Measurements from ENCODE around the gene MAN1A1. TPM values are rescaled to one million over a fixed set of nuclear protein-coding genes. Genes with fewer than 3 reads are reported as not detected.

Gene MAN1A1
- total RNA-seq, 1 donor, result 79.6 TPM

- Histone ChIP-seq H4K20me1 (ENCODE audit: insufficient read depth, low read length) (no peaks in the 10 kb centered on the region), H2AFZ (ENCODE audit: low read length) (no peak overlapping the region), H3K4me1 (ENCODE audit: insufficient read depth, low read length) (no peaks in the 10 kb centered on the region), H3K79me2 (ENCODE audit: insufficient read depth, low read length) (no peaks in the 10 kb centered on the region), H3K9me3 (ENCODE audit: low read depth, low read length) (no peaks in the 10 kb centered on the region), H3K27ac (ENCODE audit: low read depth, low read length) (no peak overlapping the region), H3K27me3 (ENCODE audit: insufficient read depth, low read length) (no peaks in the 10 kb centered on the region), H3K4me2 (ENCODE audit: insufficient read depth, low read length) (no peak overlapping the region), H3K36me3 (ENCODE audit: insufficient read depth, low read length) (no peaks in the 10 kb centered on the region), H3K4me3 (ENCODE audit: insufficient read depth, low read length) (no peak overlapping the region)
- DNase-seq (ENCODE audit: insufficient read length, low spot score, missing footprints), result no peak
- no peak for TF ChIP-seq CTCF (IDR thresholded peaks at IDR 0.05; ENCODE audit: extremely low read depth, low read depth, low read length)
Measured at GRCh38 chr6:119195848-119196247, 153.7 kb downstream of the MAN1A1 start.

- no peak overlapping the region for H3K4me3 ChIP-seq (ENCODE audit: insufficient read depth, low read length)
- H4K20me1 ChIP-seq (ENCODE audit: insufficient read depth, low read length), result no peaks in the 10 kb centered on the region
- H3K79me2 ChIP-seq (ENCODE audit: insufficient read depth, low read length), result no peaks in the 10 kb centered on the region
- no peaks in the 10 kb centered on the region for H3K27me3 ChIP-seq (ENCODE audit: insufficient read depth, low read length)
- H3K4me1 ChIP-seq (ENCODE audit: insufficient read depth, low read length), result no peaks in the 10 kb centered on the region
- H2AFZ ChIP-seq (ENCODE audit: low read length), result no peak overlapping the region
- H3K36me3 ChIP-seq (ENCODE audit: insufficient read depth, low read length), result no peaks in the 10 kb centered on the region
- H3K27ac ChIP-seq (ENCODE audit: low read depth, low read length), result no peak overlapping the region
- no peak for TF ChIP-seq CTCF (IDR thresholded peaks at IDR 0.05; ENCODE audit: extremely low read depth, low read depth, low read length)
- H3K9me3 ChIP-seq (ENCODE audit: low read depth, low read length), result no peaks in the 10 kb centered on the region
- DNase-seq (ENCODE audit: insufficient read length, low spot score, missing footprints), result no peak
- H3K4me2 ChIP-seq (ENCODE audit: insufficient read depth, low read length), result no peak overlapping the region
Measured at GRCh38 chr6:119195204-119195603, 154.4 kb downstream of the MAN1A1 start.

GRCh38 chr6:119193707-119194106 lies 155.9 kb downstream of the MAN1A1 start:
- no peak for TF ChIP-seq CTCF (IDR thresholded peaks at IDR 0.05; ENCODE audit: extremely low read depth, low read depth, low read length)
- H3K4me3 ChIP-seq (ENCODE audit: insufficient read depth, low read length), result no peak overlapping the region
- no peaks in the 10 kb centered on the region for H3K79me2 ChIP-seq (ENCODE audit: insufficient read depth, low read length)
- H3K4me1 ChIP-seq (ENCODE audit: insufficient read depth, low read length), result no peaks in the 10 kb centered on the region
- no peak overlapping the region for H2AFZ ChIP-seq (ENCODE audit: low read length)
- no peaks in the 10 kb centered on the region for H3K9me3 ChIP-seq (ENCODE audit: low read depth, low read length)
- H3K4me2 ChIP-seq (ENCODE audit: insufficient read depth, low read length), result no peak overlapping the region
- no peak for DNase-seq (ENCODE audit: insufficient read length, low spot score, missing footprints)
- H3K36me3 ChIP-seq (ENCODE audit: insufficient read depth, low read length), result peaks cover 8% of the 10 kb centered on the region
- H4K20me1 ChIP-seq (ENCODE audit: insufficient read depth, low read length), result no peaks in the 10 kb centered on the region
- no peaks in the 10 kb centered on the region for H3K27me3 ChIP-seq (ENCODE audit: insufficient read depth, low read length)
- H3K27ac ChIP-seq (ENCODE audit: low read depth, low read length), result no peak overlapping the region

- TF ChIP-seq CTCF (IDR thresholded peaks at IDR 0.05; ENCODE audit: extremely low read depth, low read depth, low read length), result no peak
- H3K4me1 ChIP-seq (ENCODE audit: insufficient read depth, low read length), result no peaks in the 10 kb centered on the region
- no peak for DNase-seq (ENCODE audit: insufficient read length, low spot score, missing footprints)
- no peak overlapping the region for H2AFZ ChIP-seq (ENCODE audit: low read length)
- H3K4me2 ChIP-seq (ENCODE audit: insufficient read depth, low read length), result no peak overlapping the region
- H4K20me1 ChIP-seq (ENCODE audit: insufficient read depth, low read length), result no peaks in the 10 kb centered on the region
- H3K36me3 ChIP-seq (ENCODE audit: insufficient read depth, low read length), result peaks cover 8% of the 10 kb centered on the region
- no peak overlapping the region for H3K27ac ChIP-seq (ENCODE audit: low read depth, low read length)
- H3K79me2 ChIP-seq (ENCODE audit: insufficient read depth, low read length), result no peaks in the 10 kb centered on the region
- H3K9me3 ChIP-seq (ENCODE audit: low read depth, low read length), result no peaks in the 10 kb centered on the region
- no peak overlapping the region for H3K4me3 ChIP-seq (ENCODE audit: insufficient read depth, low read length)
- H3K27me3 ChIP-seq (ENCODE audit: insufficient read depth, low read length), result no peaks in the 10 kb centered on the region
Measured at GRCh38 chr6:119192200-119192599, 157.4 kb downstream of the MAN1A1 start.
